ENCODE measurements around the gene PYGB.

PYGB gene

DNA sequence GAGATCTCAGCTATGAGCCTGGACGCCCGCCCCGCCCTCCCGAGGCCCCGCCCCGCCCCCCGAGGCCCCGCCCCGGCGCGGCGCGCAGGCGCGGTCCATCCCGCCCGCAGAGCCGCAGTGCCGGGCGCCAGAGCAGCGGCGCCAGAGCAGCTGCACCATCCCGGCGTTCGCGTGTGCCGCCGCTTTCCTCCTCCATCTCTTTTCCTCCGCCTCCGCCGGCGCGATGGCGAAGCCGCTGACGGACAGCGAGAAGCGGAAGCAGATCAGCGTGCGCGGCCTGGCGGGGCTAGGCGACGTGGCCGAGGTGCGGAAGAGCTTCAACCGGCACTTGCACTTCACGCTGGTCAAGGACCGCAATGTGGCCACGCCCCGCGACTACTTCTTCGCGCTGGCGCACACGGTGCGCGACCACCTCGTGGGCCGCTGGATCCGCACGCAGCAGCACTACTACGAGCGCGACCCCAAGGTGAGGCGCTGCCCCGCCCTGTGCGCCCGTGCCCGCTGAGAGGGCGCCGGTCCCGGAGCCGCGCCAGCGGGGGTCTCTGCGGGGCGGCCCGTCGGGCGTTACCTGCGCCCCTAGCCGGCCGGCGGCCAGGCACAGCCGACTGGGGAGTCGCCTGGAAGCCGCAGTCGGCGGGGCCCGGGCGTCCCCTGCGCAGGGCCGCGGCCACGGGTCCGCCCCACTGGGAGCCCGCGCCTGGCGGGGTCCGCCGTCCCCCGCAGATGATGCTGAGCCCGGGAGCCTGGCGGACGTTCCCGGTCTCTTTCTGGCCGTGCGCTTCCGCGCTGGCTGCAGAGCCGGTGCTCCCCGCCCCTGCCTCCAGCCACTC is at the start of gene PYGB:
TSS of gene PYGB (plus strand) at position 130 of the 830 bp plus-strand sequence. CDS start at position 224, 94 bp downstream.
- Histone ChIP-seq H3K27ac (ENCODE audit: low read depth in 2 of 2, low read length in 2 of 2) (peak within 1 kb of the TSS; percentile 96), H3K36me3 (ENCODE audit: control insufficient read depth in 2 of 2, insufficient read depth in 2 of 2, low read length in 2 of 2) (peaks cover 4 to 6% of the 10 kb centered on the region in 2 donors), H3K27me3 (ENCODE audit: control insufficient read depth in 2 of 2, insufficient read depth in 2 of 2, low read length in 2 of 2) (no peaks in the 10 kb centered on the region), H3K9me3 (ENCODE audit: control insufficient read depth in 2 of 2, low read length in 2 of 2) (no peaks in the 10 kb centered on the region), H3K4me3 (ENCODE audit: low read length in 2 of 2) (peak within 1 kb of the TSS; percentile 91 to 93), H3K9ac (ENCODE audit: low read depth in 1 of 2, low read length in 2 of 2) (peak within 1 kb of the TSS; percentile 93 to 95), H3K4me1 (ENCODE audit: control insufficient read depth in 2 of 2, insufficient read depth in 2 of 2, low read length in 2 of 2) (peaks cover 42 to 50% of the 10 kb centered on the region in 2 donors)

DNA sequence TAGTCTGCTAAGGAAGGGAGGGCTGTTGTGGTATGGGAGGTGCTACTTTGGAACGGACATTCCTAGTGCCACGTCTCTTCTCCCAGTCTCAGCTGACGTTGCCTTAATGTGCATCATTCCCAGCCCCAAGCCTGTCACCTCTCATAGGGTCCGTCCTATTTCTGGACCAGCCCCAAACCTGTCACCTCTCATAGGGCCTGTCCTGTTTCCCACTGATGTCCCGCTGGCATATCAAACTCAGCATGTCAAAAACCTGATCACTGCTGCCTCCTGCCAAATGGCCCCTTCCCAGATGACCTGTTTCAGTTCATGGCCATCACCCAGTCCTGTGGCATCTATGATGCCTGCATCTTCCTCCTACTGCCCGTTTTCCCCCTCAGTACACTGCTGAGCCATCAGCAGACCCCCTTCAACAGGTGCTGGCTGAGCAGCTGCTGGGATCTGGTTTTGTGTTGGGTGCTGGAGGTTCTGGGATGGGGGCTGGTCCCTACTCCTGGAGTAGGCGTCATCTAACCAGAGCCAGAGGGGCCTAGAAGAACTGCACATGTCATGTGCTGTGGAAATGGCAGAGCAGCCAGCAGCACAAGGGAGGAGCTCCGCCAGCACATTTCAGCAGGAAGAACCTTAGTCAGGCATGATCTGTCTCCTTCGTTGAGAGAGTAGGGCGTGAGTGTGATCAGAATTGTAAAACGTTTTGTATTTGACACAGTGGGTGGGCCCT is 49.1 kb upstream of the PYGB start:
- Histone ChIP-seq H3K27ac (ENCODE audit: low read depth in 2 of 2, low read length in 2 of 2) (peak overlapping the region in 1 of 2 donors; percentile 56), H3K9me3 (ENCODE audit: control insufficient read depth in 2 of 2, low read length in 2 of 2) (no peaks in the 10 kb centered on the region), H3K4me1 (ENCODE audit: control insufficient read depth in 2 of 2, insufficient read depth in 2 of 2, low read length in 2 of 2) (peaks cover 25 to 47% of the 10 kb centered on the region in 2 donors), H3K27me3 (ENCODE audit: control insufficient read depth in 2 of 2, insufficient read depth in 2 of 2, low read length in 2 of 2) (no peaks in the 10 kb centered on the region), H3K36me3 (ENCODE audit: control insufficient read depth in 2 of 2, insufficient read depth in 2 of 2, low read length in 2 of 2) (no peaks in the 10 kb centered on the region), H3K4me3 (ENCODE audit: low read length in 2 of 2) (no peak overlapping the region), H3K9ac (ENCODE audit: low read depth in 1 of 2, low read length in 2 of 2) (peak overlapping the region; percentile 29 to 39)

GRCh38 chr20:25199473-25200260 is 48.2 kb upstream of the PYGB start:
- Histone ChIP-seq H3K9me3 (ENCODE audit: control insufficient read depth in 2 of 2, low read length in 2 of 2) (no peaks in the 10 kb centered on the region), H3K27ac (ENCODE audit: low read depth in 2 of 2, low read length in 2 of 2) (peak overlapping the region in 1 of 2 donors; percentile 56), H3K36me3 (ENCODE audit: control insufficient read depth in 2 of 2, insufficient read depth in 2 of 2, low read length in 2 of 2) (no peaks in the 10 kb centered on the region), H3K9ac (ENCODE audit: low read depth in 1 of 2, low read length in 2 of 2) (peak overlapping the region in 1 of 2 donors; percentile 39), H3K27me3 (ENCODE audit: control insufficient read depth in 2 of 2, insufficient read depth in 2 of 2, low read length in 2 of 2) (no peaks in the 10 kb centered on the region), H3K4me3 (ENCODE audit: low read length in 2 of 2) (no peak overlapping the region), H3K4me1 (ENCODE audit: control insufficient read depth in 2 of 2, insufficient read depth in 2 of 2, low read length in 2 of 2) (peaks cover 25 to 52% of the 10 kb centered on the region in 2 donors)

- H3K4me3 ChIP-seq (ENCODE audit: low read length in 2 of 2): no peak overlapping the region
- H3K36me3 ChIP-seq (ENCODE audit: control insufficient read depth in 2 of 2, insufficient read depth in 2 of 2, low read length in 2 of 2): peaks cover 0 to 8% of the 10 kb centered on the region in 2 donors
- H3K27ac ChIP-seq (ENCODE audit: low read depth in 2 of 2, low read length in 2 of 2): no peak overlapping the region
- no peaks in the 10 kb centered on the region for H3K9me3 ChIP-seq (ENCODE audit: control insufficient read depth in 2 of 2, low read length in 2 of 2)
- no peak overlapping the region for H3K9ac ChIP-seq (ENCODE audit: low read depth in 1 of 2, low read length in 2 of 2)
- peaks cover 13 to 31% of the 10 kb centered on the region in 2 donors for H3K4me1 ChIP-seq (ENCODE audit: control insufficient read depth in 2 of 2, insufficient read depth in 2 of 2, low read length in 2 of 2)
- H3K27me3 ChIP-seq (ENCODE audit: control insufficient read depth in 2 of 2, insufficient read depth in 2 of 2, low read length in 2 of 2): no peaks in the 10 kb centered on the region
Observed at GRCh38 chr20:25203089-25203488, 44.8 kb upstream of the PYGB start.

DNA sequence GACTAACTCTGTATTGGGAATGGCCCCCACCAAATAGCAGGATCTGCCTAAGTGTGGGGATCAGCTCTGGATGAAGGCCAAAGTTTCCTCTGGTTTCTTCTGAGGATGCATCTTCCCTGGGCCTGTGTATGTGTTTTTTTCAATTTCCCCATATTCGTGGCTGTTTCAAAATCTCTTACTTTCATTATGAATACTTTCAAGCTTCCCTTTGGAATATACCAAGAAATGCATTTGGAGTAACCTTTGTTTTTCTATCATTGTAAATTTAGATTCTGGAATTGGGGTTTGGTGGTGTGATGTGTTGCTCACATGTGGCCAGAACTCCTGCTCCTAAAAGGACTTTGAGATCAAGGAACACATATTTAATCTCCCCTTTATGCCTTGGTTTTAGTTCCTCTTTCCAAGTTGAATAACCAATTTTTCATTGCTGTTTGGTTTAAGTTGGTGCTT is 44.0 kb upstream of the PYGB start:
- Histone ChIP-seq H3K27ac (ENCODE audit: low read depth in 2 of 2, low read length in 2 of 2) (no peak overlapping the region), H3K4me3 (ENCODE audit: low read length in 2 of 2) (no peak overlapping the region), H3K27me3 (ENCODE audit: control insufficient read depth in 2 of 2, insufficient read depth in 2 of 2, low read length in 2 of 2) (no peaks in the 10 kb centered on the region), H3K36me3 (ENCODE audit: control insufficient read depth in 2 of 2, insufficient read depth in 2 of 2, low read length in 2 of 2) (peaks cover 0 to 8% of the 10 kb centered on the region in 2 donors), H3K4me1 (ENCODE audit: control insufficient read depth in 2 of 2, insufficient read depth in 2 of 2, low read length in 2 of 2) (peaks cover 8 to 23% of the 10 kb centered on the region in 2 donors), H3K9me3 (ENCODE audit: control insufficient read depth in 2 of 2, low read length in 2 of 2) (no peaks in the 10 kb centered on the region), H3K9ac (ENCODE audit: low read depth in 1 of 2, low read length in 2 of 2) (no peak overlapping the region)

- H3K27me3 ChIP-seq (ENCODE audit: control insufficient read depth in 2 of 2, insufficient read depth in 2 of 2, low read length in 2 of 2): no peaks in the 10 kb centered on the region
- no peak overlapping the region for H3K4me3 ChIP-seq (ENCODE audit: low read length in 2 of 2)
- peak overlapping the region; percentile 25 to 55 for H3K27ac ChIP-seq (ENCODE audit: low read depth in 2 of 2, low read length in 2 of 2)
- H3K4me1 ChIP-seq (ENCODE audit: control insufficient read depth in 2 of 2, insufficient read depth in 2 of 2, low read length in 2 of 2): peaks cover 0 to 15% of the 10 kb centered on the region in 2 donors
- H3K9me3 ChIP-seq (ENCODE audit: control insufficient read depth in 2 of 2, low read length in 2 of 2): no peaks in the 10 kb centered on the region
- H3K36me3 ChIP-seq (ENCODE audit: control insufficient read depth in 2 of 2, insufficient read depth in 2 of 2, low read length in 2 of 2): peaks cover 2 to 11% of the 10 kb centered on the region in 2 donors
- no peak overlapping the region for H3K9ac ChIP-seq (ENCODE audit: low read depth in 1 of 2, low read length in 2 of 2)
Observed at GRCh38 chr20:25204550-25205276, 43.2 kb upstream of the PYGB start.

GRCh38 chr20:25205277-25206062 is 42.4 kb upstream of the PYGB start:
- Histone ChIP-seq H3K9me3 (ENCODE audit: control insufficient read depth in 2 of 2, low read length in 2 of 2) (no peaks in the 10 kb centered on the region), H3K36me3 (ENCODE audit: control insufficient read depth in 2 of 2, insufficient read depth in 2 of 2, low read length in 2 of 2) (peaks cover 3 to 18% of the 10 kb centered on the region in 2 donors), H3K9ac (ENCODE audit: low read depth in 1 of 2, low read length in 2 of 2) (no peak overlapping the region), H3K4me3 (ENCODE audit: low read length in 2 of 2) (no peak overlapping the region), H3K27ac (ENCODE audit: low read depth in 2 of 2, low read length in 2 of 2) (no peak overlapping the region), H3K27me3 (ENCODE audit: control insufficient read depth in 2 of 2, insufficient read depth in 2 of 2, low read length in 2 of 2) (no peaks in the 10 kb centered on the region), H3K4me1 (ENCODE audit: control insufficient read depth in 2 of 2, insufficient read depth in 2 of 2, low read length in 2 of 2) (peaks cover 0 to 10% of the 10 kb centered on the region in 2 donors)

DNA sequence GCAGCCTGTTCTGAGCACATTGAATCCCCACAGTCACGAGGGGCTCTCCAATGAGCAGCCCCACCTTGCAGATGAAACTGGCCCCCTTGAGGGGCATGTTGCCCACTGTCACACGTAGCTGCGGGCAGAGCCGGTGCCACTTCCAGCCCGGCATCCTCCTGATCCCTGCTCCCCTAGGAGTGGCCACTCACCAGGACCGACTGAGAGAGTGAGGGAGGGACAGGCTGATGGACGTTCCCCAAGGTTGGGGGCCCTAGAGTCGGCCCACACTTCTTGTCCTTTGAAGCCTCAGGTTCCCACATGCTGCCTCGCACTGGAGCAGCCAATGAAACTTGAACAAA is 41.9 kb upstream of the PYGB start:
- Histone ChIP-seq H3K36me3 (ENCODE audit: control insufficient read depth in 2 of 2, insufficient read depth in 2 of 2, low read length in 2 of 2) (peaks cover 5 to 21% of the 10 kb centered on the region in 2 donors), H3K9ac (ENCODE audit: low read depth in 1 of 2, low read length in 2 of 2) (no peak overlapping the region), H3K9me3 (ENCODE audit: control insufficient read depth in 2 of 2, low read length in 2 of 2) (no peaks in the 10 kb centered on the region), H3K27me3 (ENCODE audit: control insufficient read depth in 2 of 2, insufficient read depth in 2 of 2, low read length in 2 of 2) (no peaks in the 10 kb centered on the region), H3K4me1 (ENCODE audit: control insufficient read depth in 2 of 2, insufficient read depth in 2 of 2, low read length in 2 of 2) (peaks cover 0 to 6% of the 10 kb centered on the region in 2 donors), H3K27ac (ENCODE audit: low read depth in 2 of 2, low read length in 2 of 2) (no peak overlapping the region), H3K4me3 (ENCODE audit: low read length in 2 of 2) (no peak overlapping the region)

DNA sequence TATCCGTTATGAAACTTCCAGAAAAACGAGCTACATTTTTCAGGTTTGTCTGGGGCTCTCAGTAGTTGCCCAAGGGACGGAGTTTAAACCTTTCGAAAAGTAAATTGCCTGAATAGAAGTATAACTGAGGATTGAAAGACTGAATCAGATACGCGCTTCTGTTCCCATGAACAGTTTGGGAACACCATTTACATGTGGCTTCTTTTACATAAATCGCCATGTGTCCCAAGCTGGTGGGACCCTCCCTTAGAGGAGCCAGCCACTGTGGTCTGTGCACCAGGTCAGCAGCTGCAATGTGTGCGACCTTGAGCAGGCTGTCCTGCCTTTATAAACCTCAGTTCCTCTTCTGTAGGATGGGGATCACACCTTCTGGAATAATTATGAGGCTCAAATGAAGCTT is 41.3 kb upstream of the PYGB start:
- Histone ChIP-seq H3K9ac (ENCODE audit: low read depth in 1 of 2, low read length in 2 of 2) (no peak overlapping the region), H3K4me3 (ENCODE audit: low read length in 2 of 2) (no peak overlapping the region), H3K27ac (ENCODE audit: low read depth in 2 of 2, low read length in 2 of 2) (no peak overlapping the region), H3K27me3 (ENCODE audit: control insufficient read depth in 2 of 2, insufficient read depth in 2 of 2, low read length in 2 of 2) (no peaks in the 10 kb centered on the region), H3K36me3 (ENCODE audit: control insufficient read depth in 2 of 2, insufficient read depth in 2 of 2, low read length in 2 of 2) (peaks cover 11 to 26% of the 10 kb centered on the region in 2 donors), H3K9me3 (ENCODE audit: control insufficient read depth in 2 of 2, low read length in 2 of 2) (no peaks in the 10 kb centered on the region), H3K4me1 (ENCODE audit: control insufficient read depth in 2 of 2, insufficient read depth in 2 of 2, low read length in 2 of 2) (peaks cover 0 to 5% of the 10 kb centered on the region in 2 donors)

Measured in mucosa of rectum (tissue), 2 donors.